Measurements from ENCODE around the gene ZNF816. TPM values are rescaled to one million over a fixed set of nuclear protein-coding genes. Genes with fewer than 3 reads are reported as not detected.
"Not testable (repeated sequence)": the region's sequence is repeated elsewhere in the genome, so short reads cannot be mapped to it uniquely, and the experiment has no call there.

ZNF816 gene
- polyA plus RNA-seq, 5 donors = 12.0 to 21.6 (median 18.9) TPM

- DNase-seq = no peak
Measured at GRCh38 chr19:52936151-52936953, 26.3 kb downstream of the ZNF816 start.

GRCh38 chr19:52935434-52935833, 27.2 kb downstream of the ZNF816 start:
- no peak for DNase-seq

GRCh38 chr19:52924641-52925040, 38.0 kb downstream of the ZNF816 start:
- not testable (repeated sequence) for DNase-seq

DNA sequence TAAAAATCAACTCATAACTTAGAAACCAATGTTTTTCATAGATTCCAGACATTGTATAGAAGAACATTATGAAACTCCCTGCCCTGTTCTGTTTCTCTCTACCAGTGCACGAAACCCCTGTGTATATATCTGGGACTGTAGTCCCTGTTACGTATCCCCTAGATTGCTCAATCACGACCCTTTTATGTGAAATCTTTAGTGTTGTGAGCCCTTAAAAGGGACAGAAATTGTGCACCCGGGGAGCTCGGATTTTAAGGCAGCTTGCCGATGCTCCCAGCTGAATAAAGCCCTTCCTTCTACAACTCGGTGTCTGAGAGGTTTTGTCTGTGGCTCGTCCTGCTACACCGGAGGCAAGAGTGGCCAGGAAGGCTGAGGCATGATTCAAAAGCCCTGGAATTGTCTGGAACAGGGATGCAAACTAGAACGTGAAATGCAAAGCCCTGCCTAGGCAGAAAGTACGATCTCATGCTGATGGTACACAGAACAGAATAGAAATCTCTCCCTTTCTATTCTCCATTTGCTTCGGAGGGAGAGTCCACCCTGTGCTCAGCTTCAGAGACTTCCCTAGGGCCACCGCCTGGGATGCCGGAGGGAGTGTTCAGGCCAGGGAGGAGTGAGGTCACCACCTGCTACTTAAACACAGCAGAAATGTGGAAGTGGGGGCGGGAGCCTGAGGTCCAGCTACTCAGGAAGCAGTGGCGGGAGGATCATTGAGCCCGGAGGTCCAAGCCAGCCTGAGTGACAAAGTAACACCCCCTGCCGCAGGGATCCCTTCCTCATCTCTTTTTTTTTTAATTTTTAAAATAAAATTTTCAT, 38.7 kb downstream of the ZNF816 start:
- DNase-seq = no peak

DNA sequence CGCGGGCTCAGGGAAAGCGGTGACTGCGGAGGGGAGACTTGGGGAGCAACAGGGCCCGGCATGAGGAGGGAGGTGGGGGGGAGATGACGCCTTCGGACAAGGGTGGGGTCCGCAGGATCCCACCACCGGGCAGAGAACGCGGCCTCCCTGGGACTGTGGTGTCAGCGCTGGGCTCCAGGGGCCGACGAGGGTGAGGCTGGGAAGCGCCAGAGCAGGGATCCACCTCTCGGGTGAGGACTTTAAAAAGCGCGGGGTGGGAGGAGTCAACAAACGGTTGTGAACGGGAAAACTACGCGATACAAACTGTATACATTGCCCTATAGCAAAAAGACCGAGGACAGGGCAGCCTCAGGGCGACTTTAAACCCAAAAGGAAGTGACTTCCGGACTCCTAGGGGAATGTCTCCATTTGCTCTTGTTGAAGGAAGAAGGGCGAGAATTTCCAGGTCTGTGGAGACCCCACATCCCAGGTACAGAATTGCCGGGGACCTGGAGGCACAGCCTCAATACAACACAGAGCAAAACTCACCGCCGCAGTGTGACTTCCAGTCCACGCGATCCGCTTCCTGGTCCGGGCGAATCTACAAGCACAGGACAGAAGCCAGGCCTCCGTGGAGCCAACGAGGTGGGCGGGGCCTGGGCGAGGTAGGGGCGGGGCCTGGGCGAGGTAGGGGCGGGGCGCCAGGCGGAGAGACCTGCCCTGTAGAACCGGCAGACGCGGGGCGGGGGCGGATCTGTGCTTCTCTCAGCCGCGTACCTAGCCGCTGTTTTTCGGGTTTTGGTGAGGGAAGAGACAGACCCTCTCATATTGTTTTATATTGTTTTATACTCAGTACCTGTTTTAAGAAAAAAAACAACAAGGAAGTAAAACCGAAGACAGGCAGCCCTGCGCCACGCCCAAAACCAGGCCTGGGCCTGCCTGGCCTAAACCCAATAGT, 39.6 kb downstream of the ZNF816 start, which contains the start of gene ZNF888:
TSS of gene ZNF888 (minus strand) at position 588 of the 937 bp plus-strand sequence. CDS start 5,555 bp downstream, outside the sequence.
- DNase-seq = peak; percentile 81 to 83

GRCh38 chr19:52917531-52917930, 45.1 kb downstream of the ZNF816 start:
- DNase-seq = no peak

DNA sequence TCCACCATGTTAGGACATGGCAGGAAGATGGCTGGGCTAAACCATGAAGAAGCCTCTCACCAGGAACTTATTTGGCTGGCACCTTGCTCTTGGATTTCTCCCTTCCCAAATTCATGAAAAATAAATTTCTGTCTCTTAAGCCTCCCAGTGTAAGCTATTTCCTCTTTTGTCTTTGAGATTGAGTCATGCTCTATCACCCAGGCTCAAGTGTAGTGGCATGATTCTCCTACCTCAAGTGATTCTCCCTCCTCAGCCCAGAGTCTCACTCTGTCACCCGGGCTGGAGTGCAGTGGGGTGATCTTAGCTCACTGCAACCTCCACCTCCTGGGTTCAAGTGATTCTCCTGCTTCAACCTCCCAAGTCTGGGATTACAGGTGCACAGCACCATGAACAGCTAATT, 52.0 kb downstream of the ZNF816 start:
- DNase-seq = no peak

DNA sequence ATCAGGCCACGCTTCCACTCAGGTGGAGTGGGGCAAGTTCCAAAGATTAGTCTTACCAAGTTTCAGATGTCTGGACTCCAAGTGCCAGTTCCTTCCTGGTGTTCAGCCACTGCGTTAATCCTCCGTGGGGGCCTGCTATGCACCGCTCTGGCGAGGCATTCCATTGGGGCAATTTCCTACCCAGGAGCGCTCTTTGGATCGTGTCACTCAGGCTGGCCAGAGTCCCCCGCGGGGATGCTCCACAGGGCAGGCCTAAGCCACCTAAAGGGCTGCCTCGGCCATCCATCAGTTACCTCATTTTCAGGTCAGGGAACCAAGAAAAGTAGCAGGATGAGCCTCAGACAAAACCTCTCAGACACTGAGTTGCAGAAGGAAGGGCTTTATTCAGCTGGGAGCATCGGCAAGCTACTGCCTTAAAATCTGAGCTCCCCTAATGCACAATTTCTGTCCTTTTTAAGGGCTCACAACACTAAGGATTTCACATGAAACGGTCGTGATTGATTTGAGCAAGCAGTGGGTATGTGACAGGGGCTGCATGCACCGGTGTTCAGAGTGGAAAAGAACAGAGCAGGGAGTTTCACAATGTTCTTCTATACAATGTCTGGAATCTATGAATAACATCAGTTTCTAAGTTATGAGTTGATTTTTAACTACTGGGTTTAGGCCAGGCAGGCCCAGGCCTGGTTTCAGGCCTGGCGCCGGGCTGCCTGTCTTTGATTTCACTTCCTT, 58.5 kb downstream of the ZNF816 start:
- not testable (repeated sequence) for DNase-seq

- no peak for DNase-seq
Measured at GRCh38 chr19:52901842-52902241, 60.8 kb downstream of the ZNF816 start.

Other genes starting within 250 kb of the ZNF816 start
- gene ZNF611, start 227.8 kb downstream of the ZNF816 start, polyA plus RNA-seq (ENCODE audit: insufficient read depth in 1 of 5, insufficient read length in 5 of 5, low replicate concordance in 1 of 5) = 10 to 100 TPM in 4 of 5 donors, 1 to 10 TPM in 1; 9.6 to 17.2 (median 15.2) TPM
- gene ZNF600, start 176.1 kb downstream of the ZNF816 start, polyA plus RNA-seq (ENCODE audit: insufficient read depth in 1 of 5, insufficient read length in 5 of 5, low replicate concordance in 1 of 5) = 10 to 100 TPM in 1 of 5 donors, 1 to 10 TPM in 4; 6.4 to 11.7 (median 7.7) TPM
- gene ZNF28, start 141.2 kb downstream of the ZNF816 start, polyA plus RNA-seq (ENCODE audit: insufficient read depth in 1 of 5, insufficient read length in 5 of 5, low replicate concordance in 1 of 5) = 10 to 100 TPM; 10.8 to 17.4 (median 16.6) TPM
- 10 to 100 TPM; 26.4 to 39.5 (median 32.1) TPM for gene ZNF468, start 105.3 kb downstream of the ZNF816 start, polyA plus RNA-seq (ENCODE audit: insufficient read depth in 1 of 5, insufficient read length in 5 of 5, low replicate concordance in 1 of 5)
- 10 to 100 TPM; 21.8 to 35.2 (median 29.9) TPM for gene ZNF320, start 65.2 kb downstream of the ZNF816 start, polyA plus RNA-seq (ENCODE audit: insufficient read depth in 1 of 5, insufficient read length in 5 of 5, low replicate concordance in 1 of 5)
- gene ZNF888, start 39.5 kb downstream of the ZNF816 start, polyA plus RNA-seq (ENCODE audit: insufficient read depth in 1 of 5, insufficient read length in 5 of 5, low replicate concordance in 1 of 5) = 10 to 100 TPM in 4 of 5 donors, 1 to 10 TPM in 1; 10.0 to 15.1 (median 13.5) TPM
- gene ERVV-1, start 51.0 kb upstream of the ZNF816 start, polyA plus RNA-seq (ENCODE audit: insufficient read depth in 1 of 5, insufficient read length in 5 of 5, low replicate concordance in 1 of 5) = under 1 TPM in 1 of 5 donors, not detected in 4; 0.06 TPM
- gene ERVV-2, start 81.9 kb upstream of the ZNF816 start, polyA plus RNA-seq (ENCODE audit: insufficient read depth in 1 of 5, insufficient read length in 5 of 5, low replicate concordance in 1 of 5) = under 1 TPM in 1 of 5 donors, not detected in 4; 0.08 TPM
- gene ZNF160, start 140.5 kb upstream of the ZNF816 start, polyA plus RNA-seq (ENCODE audit: insufficient read depth in 1 of 5, insufficient read length in 5 of 5, low replicate concordance in 1 of 5) = 10 to 100 TPM; 26.2 to 72.7 (median 54.0) TPM
- gene ZNF415, start 170.0 kb upstream of the ZNF816 start, polyA plus RNA-seq (ENCODE audit: insufficient read depth in 1 of 5, insufficient read length in 5 of 5, low replicate concordance in 1 of 5) = 10 to 100 TPM; 15.5 to 28.3 (median 25.2) TPM
- 10 to 100 TPM in 4 of 5 donors, 1 to 10 TPM in 1; 9.2 to 16.5 (median 15.1) TPM for gene ZNF347, start 196.2 kb upstream of the ZNF816 start, polyA plus RNA-seq (ENCODE audit: insufficient read depth in 1 of 5, insufficient read length in 5 of 5, low replicate concordance in 1 of 5)
- gene ZNF665, start 230.5 kb upstream of the ZNF816 start, polyA plus RNA-seq (ENCODE audit: insufficient read depth in 1 of 5, insufficient read length in 5 of 5, low replicate concordance in 1 of 5) = 10 to 100 TPM in 4 of 5 donors, 1 to 10 TPM in 1; 7.0 to 14.5 (median 12.1) TPM